HG03135 (cell line): ENCODE results near the gene TEKT3.

Experiments used
- ATAC-seq: cut with Tn5 transposase; IDR thresholded peaks from one replicate; pipeline ENCODE4 v1.9.1; 2021; ENCODE audit warnings: mild to moderate bottlenecking, moderate library complexity; ENCODE audit not compliant: unreplicated experiment

TEKT3 gene

GRCh38 chr17:15350777-15351477, 9.5 kb upstream of the TEKT3 start:
- no peak for ATAC-seq

GRCh38 chr17:15349119-15349518, 7.7 kb upstream of the TEKT3 start:
- no peak for ATAC-seq

GRCh38 chr17:15348021-15348420, 6.6 kb upstream of the TEKT3 start:
- ATAC-seq = no peak

DNA sequence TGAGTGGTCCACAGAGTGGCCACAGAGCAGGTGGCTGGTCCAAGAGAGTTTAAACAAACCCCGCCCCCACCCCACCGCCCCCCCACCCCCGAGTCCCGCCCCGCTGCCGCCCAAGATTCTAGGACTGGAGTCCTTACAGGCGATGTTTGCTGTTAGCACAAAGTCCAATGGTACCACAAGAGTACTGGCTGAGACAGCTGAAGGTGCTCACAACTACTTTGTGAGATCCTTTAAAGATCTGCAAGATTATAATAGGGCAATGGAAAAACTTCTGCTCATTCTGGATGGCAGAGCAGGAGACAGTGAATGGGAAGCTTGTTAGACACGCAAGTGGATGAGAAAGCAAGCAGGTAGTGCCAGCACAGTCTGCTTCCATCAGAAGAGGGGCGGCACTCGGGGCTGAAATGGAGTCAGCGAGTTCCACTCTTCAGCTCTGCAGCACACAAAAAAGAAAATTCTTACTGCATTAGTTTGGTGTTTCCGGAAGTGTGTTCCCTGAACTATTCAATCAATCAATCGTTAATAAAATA, 4.7 kb upstream of the TEKT3 start:
- no peak for ATAC-seq

- ATAC-seq = no peak
Measured at GRCh38 chr17:15343749-15344148, 2.4 kb upstream of the TEKT3 start.

DNA sequence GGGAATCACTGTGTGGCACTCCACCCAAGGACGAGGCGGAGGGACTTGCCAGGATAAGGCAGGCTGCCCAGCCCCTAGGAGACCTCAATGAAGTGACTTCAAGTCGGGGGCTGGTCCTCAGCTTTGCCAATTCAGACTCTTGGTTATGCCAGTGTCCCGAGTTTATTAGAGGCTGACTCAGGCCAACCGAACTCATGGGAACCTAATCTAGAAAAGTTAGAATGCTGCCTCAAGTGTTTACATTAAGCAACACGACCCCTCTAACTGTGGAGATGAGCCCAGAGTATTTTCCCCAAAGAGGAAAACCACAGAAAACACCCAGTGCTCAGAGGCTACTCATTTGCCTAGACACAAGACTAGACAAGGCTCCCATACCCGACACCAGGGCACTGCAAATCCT, 1.1 kb upstream of the TEKT3 start:
- ATAC-seq = no peak

DNA sequence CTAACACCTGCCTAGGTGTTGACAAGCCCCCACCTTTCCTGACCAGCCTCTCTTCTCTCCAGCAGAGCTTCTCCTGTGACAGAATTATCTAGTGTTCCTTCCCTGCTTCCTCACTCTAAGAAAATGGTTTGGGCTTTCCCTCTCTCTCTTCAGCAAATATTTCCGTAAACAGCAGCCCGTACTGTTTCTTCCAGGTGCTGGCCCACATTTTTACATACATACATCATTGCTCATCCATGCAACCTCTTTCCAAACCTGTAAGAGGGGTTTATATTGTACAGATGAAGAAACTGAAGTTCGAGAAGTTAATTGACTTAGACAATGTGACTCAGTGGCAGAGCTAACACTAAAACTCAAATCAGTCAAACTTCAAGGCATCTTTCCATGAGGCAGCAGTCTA, 569 bp upstream of the TEKT3 start:
- ATAC-seq = no peak

GRCh38 chr17:15340966-15341365, 431 bp downstream of the TEKT3 start:
- no peak for ATAC-seq

- ATAC-seq = no peak
Measured at GRCh38 chr17:15335446-15335845, 6.0 kb downstream of the TEKT3 start.

GRCh38 chr17:15334266-15334665, 7.1 kb downstream of the TEKT3 start:
- no peak for ATAC-seq

- ATAC-seq = no peak
Measured at GRCh38 chr17:15332338-15332737, 9.1 kb downstream of the TEKT3 start.

DNA sequence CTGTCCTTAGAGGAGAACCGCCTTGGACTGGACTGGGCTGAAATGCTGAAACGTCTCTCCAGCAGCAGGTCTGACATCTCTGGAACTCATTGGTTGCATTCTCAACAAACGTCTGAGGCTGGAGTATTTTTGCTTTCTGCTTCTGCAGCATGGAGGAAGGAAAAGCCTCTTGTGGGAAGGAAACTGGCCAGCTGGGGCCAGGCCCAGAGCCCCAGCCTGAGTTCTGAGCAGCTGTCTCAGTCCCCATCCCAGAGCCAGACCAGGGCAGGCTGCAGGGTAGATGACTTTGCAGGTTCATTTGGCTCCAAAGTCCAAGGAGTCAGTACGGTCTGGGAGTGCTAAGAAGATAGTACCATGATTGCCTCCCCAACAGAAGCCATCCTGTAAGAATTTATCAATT, 18.3 kb downstream of the TEKT3 start:
- ATAC-seq = no peak

DNA sequence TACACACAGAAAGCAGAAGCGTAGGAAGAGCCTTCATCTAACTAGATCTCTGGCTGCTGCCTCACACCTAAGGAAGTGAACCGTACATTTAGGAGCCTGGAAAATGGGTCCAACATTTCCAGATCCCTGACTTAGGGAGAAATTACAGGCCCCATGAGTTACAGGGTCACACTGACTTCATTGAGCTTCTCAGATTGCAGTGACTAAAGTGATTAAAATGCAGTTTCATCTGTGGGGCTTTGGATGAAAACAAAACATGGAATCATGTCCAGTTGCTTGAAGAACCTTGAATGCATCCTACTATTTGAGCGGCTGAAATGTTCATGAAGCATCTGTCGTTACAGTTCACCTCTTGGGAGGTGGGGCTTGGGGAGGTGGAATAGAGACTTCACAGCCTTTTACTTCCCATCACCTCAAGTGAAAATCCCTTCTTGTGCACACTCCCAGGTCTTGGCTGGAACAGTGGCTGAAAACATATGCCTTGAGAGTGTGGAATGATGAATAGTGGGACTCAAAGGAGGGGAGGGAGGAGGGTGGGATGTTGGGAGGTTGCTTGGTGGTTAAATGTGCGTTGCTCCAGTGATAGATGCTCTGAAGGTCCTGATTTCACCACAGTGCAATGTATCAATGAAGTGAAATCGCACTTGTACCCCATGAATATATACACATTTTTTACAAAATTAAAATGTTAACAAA, 19.7 kb downstream of the TEKT3 start:
- no peak for ATAC-seq

DNA sequence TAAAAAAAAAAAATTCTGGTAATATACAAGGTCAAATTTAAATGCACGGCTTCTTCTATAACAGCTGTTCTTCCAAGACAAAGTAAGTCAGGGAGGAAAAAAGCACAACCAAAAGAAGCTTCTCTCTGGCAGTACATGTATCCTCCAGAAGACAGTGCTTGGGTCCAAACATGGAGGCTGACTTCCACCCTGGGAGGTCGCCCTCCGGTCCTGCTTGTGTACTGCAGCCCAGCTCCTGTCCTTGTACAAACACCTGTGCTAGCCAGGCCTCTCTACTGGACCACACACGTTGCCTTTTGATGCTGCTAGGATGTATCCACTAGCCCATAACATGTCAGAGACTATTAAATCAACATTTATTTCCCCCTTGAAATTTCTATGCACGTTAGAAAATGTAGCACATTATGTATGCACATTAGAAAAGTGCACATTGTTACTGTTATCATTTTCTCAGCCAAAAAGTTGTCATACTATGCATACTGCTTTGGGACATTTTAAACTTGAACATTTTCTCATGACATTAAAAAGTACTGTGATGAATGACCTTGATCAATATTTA, 21.9 kb downstream of the TEKT3 start:
- ATAC-seq = no peak

GRCh38 chr17:15311996-15312395, 29.4 kb downstream of the TEKT3 start:
- no peak for ATAC-seq

- no peak for ATAC-seq
Measured at GRCh38 chr17:15309793-15310192, 31.6 kb downstream of the TEKT3 start.

DNA sequence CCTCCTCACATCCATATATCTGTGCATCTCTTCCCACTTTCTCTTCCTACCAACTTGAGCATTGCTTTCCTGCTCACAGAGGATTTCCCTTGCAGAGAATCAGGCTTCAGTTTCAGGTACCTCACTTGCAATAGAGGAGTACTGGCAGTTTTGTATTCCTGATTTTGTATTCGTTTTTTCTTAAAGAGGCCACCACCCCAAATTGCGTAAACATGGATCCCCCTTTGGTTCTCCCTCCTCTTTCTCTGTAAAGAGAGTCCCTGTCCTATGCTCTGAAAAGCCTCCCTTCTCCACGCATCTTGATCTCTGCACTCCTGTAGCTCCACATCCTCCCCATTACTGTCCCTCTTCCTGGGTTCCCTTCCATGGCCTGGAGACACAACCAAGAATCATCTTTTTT, 32.2 kb downstream of the TEKT3 start:
- no peak for ATAC-seq

- ATAC-seq = no peak
Measured at GRCh38 chr17:15308758-15309157, 32.6 kb downstream of the TEKT3 start.

- no peak for ATAC-seq
Measured at GRCh38 chr17:15307710-15308111, 33.7 kb downstream of the TEKT3 start.

- ATAC-seq = no peak
Measured at GRCh38 chr17:15303851-15304250, 37.5 kb downstream of the TEKT3 start.

DNA sequence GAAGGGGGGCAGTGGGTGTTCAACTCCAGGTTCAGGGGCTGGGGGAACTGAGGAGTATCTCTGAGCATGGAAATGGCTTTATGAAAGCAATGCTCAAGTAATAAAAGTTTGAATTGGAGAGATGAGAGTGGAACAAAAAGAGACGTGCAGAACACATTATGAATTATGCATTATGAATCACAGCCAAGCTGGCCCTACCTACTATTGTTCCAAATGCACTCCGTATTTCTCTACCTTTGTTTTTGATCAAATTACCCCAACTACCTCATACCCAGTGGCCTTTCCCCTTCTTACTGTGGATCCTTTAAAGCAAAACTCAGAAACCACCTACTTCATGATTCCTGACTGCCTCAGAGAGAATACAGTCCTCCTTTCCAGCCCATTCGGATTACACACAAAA, 38.1 kb downstream of the TEKT3 start:
- no peak for ATAC-seq

GRCh38 chr17:15301845-15302244, 39.6 kb downstream of the TEKT3 start:
- ATAC-seq = no peak
